Fibroblast of the conjunctiva (primary cell): ENCODE measurements around the gene ZSCAN25.
A peak's percentile ranks its signal among the peaks of the same experiment; 100 is the strongest.
"Not testable (repeated sequence)": the region's sequence is repeated elsewhere in the genome, so short reads cannot be mapped to it uniquely, and the experiment has no call there.

Experiments
- DNase-seq: peaks from one replicate; pipeline ENCODE4 v3.0.0-alpha.2; 2010; ENCODE audit warnings: low read depth

Gene ZSCAN25

GRCh38 chr7:99616359-99617191 lies at the start of gene ZSCAN25:
Gene ZSCAN25 (plus strand): TSS chr7:99616946. CDS start chr7:99619607, 2,661 bp downstream.
- DNase-seq = peak; percentile 85

GRCh38 chr7:99568770-99569169 lies 48.0 kb upstream of the ZSCAN25 start:
- not testable (repeated sequence) for DNase-seq

DNA sequence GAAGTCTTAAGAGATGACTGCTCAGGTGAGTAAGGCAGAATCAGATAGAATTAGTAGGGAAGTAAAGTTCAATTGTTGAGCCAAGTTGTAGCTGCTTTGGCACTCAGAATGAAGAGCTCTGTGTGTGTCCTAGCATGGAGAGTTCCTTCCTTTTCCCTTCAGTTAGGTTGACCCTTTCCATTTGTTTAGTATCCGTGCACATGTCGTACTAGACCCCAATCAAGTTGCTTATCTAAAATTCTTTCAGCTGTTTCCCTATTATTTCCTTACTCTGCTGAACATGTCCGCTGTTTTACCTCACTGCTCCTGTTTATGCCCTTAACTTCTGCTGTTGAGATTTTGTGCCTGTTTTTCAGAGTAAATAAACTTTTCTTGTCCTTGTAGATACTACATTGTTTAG lies 45.0 kb upstream of the ZSCAN25 start:
- DNase-seq = no peak

DNA sequence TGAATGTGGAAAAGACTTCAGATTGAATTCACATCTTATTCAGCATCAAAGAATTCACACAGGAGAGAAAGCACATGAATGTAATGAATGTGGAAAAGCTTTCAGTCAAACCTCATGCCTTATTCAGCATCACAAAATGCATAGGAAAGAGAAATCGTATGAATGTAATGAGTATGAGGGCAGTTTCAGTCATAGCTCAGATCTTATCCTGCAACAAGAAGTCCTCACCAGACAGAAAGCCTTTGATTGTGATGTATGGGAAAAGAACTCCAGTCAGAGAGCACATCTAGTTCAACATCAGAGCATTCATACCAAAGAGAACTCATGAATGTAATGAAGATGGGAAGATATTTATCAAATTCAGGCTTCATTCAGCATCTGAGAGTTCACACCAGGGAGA lies 43.5 kb upstream of the ZSCAN25 start:
- no peak for DNase-seq

- DNase-seq = no peak
Measured at GRCh38 chr7:99576251-99576650, 40.5 kb upstream of the ZSCAN25 start.

DNA sequence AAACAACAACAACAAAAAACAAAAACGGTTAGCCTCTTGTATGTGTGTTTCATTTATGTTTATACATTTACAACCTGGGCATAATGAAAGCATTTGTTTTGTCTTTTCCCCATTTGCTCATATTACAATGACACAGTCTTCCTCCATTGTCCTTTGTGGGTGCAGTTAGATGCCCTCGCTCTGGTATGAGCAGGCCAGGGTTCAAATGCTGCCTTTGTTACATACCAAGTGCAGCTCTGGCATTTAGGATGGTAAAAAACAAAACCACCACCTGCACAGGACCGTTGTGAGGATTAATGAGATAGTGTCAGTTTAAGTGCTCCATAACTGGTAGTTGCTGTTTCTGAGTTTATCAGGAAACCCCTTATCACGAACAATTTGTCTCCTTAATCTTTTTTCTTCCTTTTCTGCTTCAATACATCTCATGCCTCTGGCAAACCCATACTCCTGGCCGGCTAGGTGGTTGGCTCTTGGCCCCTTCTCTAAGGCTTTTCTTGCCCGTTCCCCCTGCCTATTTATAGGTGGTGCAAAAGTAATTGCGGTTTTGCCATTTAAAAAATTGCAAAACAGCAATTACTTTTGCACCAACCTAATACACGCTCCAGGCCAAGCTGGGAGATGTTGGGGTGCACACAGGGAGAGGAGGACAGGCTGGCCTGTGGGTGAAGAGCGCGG lies 37.3 kb upstream of the ZSCAN25 start:
- no peak for DNase-seq

DNA sequence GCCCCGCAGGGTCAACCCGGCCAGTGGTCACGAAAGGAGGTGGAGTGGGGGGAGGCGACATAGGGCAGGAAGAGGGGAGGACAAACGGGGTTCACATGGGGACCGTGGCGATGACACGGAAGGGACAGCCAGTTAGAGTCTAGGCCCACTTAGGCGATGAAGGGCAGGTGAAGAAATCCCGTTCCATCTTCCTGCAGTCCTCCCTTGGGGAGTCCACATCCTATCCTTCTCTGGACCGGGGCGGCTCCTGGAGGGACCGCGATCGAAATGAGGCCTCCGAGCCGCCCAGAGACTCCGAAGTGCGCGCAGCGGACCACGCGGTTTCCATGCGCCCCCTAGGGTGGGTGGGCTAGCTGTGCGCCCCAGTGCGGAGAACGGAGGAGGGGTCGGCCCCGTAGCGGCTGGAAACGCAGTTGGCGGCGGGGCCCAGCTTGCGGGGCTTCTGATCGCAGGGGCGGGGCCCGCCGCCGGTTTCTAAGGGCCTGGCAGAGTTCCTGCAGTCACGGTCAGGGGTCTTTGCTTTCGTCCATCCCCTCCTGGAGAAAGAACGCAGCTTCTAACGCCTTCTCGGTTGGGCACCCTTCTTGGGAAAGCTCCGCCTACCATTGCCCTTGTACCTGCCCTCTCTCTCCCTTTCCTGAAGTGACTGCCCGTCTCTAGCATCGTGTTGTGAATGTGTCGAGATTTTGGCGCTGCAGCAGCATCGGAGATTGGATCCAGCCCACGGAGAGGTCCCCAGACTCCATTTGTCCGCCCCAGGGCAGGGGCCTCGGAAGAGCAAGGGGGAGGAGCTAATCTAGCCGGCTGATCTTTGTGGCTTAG lies 36.6 kb upstream of the ZSCAN25 start:
- DNase-seq = no peak

GRCh38 chr7:99580778-99581332 lies 35.9 kb upstream of the ZSCAN25 start:
- not testable (repeated sequence) for DNase-seq

- DNase-seq = no peak
Measured at GRCh38 chr7:99588868-99589267, 27.9 kb upstream of the ZSCAN25 start.

- DNase-seq = no peak
Measured at GRCh38 chr7:99594948-99595745, 21.6 kb upstream of the ZSCAN25 start.

- no peak for DNase-seq
Measured at GRCh38 chr7:99596408-99596955, 20.3 kb upstream of the ZSCAN25 start.

- no peak for DNase-seq
Measured at GRCh38 chr7:99597762-99598501, 18.8 kb upstream of the ZSCAN25 start, which contains the start of gene TMEM225B. Gene TMEM225B (plus strand): TSS chr7:99598267. CDS start chr7:99604389, 6,122 bp downstream.

DNA sequence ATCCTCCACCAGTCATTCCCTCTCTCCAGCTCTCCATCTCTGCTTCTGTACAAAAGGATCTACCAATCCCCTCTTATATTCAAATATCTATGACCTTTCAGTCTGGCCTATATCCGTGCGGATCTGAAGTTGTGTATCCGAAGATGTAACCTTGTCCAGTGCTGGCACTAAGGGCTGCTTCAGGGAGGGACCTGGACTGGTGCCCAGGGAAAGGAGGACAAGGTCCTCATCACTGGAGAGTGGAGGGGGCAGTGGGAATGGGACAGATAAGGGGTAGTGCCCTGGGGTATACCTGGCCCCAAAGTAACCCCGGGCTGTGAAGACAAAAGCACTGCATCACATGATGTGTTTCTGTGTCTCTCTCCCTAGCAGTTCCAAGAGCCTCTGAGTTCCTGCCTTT lies 16.9 kb upstream of the ZSCAN25 start:
- DNase-seq = no peak

- DNase-seq = no peak
Measured at GRCh38 chr7:99601656-99602310, 15.0 kb upstream of the ZSCAN25 start.

DNA sequence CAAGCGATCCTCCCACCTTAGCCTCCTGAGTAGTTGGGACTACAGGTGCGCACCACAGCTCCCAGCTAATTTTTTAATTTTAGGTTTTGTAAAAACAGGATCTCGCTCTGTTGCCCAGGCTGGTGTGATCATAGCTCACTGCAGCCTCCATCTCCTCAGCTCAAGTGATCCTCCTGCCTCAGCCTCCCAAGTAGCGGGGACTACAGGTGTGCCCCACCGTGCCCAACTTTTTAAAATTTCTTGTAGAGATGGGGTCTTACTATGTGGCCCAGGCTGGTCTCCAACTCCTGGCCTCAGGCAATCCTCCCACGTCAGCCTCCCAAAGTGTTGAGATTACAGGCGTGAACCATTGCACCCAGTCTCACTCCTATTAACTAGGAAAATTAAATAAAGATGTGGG lies 11.2 kb upstream of the ZSCAN25 start:
- no peak for DNase-seq

DNA sequence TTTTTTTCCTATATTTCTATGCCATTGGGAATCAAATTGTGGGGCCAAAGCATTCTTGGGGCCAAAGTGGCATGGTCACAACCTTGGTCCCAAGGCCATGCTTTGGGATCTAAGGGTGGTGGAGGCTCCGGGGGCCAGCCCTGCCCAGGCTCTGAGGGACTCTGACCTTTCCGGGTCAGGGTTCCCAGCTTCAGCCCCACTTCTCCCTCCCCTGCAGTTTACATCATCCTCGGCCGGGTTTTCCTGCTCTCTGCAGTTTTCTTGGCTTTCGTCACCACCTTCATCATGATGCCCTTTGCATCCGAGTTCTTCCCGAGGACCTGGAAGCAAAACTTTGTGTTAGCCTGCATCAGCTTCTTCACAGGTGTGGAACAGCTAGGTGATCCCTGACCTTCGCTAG lies 10.2 kb upstream of the ZSCAN25 start:
- no peak for DNase-seq

DNA sequence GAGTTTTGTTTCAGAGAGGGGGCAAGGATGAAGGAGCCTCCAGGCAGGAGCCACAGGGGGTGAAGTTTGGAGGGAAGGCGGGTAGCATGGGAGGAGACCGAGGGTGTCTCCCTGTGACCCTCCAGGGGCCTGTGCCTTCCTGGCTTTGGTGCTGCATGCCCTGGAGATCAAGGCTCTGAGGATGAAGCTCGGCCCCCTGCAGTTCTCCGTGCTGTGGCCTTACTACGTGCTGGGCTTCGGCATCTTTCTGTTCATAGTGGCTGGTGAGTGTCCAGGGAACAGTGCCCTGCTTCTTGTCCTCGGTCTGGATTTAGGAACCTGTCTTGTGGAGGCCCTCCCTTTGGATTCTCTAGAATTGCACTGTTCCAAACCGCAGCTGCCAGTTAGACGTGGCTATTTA lies 9.2 kb upstream of the ZSCAN25 start:
- no peak for DNase-seq

- DNase-seq = no peak
Measured at GRCh38 chr7:99614495-99614894, 2.3 kb upstream of the ZSCAN25 start.

DNA sequence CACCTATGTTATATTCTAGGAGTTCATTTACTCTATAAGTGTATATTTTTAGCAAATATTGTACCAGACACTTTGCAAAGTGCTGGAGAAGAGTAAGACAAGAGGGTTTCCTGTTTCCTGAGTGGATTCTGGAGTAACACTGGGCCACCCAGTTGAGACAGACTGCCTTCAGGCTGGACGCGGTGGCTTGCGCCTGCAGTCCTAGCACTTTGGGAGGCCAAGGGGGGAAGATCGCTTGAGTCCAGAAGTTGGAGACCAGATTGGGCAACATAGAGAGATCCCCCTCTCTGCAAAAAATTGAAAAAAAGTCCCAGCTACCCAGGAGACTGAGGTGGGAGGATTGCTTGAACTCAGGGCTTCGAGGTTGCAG lies 772 bp upstream of the ZSCAN25 start:
- DNase-seq = no peak
